A673 (cell line): ENCODE measurements around the gene CNIH3.

Source experiments
- EZH2 ChIP-seq: fragments of 200-600 bp; sonication (generic); IDR thresholded peaks from 2 replicates; pipeline ENCODE4 v1.6.1; 2017; ENCODE audit warnings: borderline replicate concordance, low read depth, mild to moderate bottlenecking, mixed read lengths, antibody characterized with exemption, low read length; ENCODE audit not compliant: poor library complexity, severe bottlenecking
- TF ChIP-seq, protein P1 (sequence below): fragments of 300-800, 200-600 bp; sonication (generic); conservative IDR thresholded peaks from 2 replicates; pipeline ENCODE4 v1.5.1; 2017; ENCODE audit warnings: low read depth, mild to moderate bottlenecking, antibody characterized with exemption, low read length, moderate library complexity, mixed read lengths

DNA sequence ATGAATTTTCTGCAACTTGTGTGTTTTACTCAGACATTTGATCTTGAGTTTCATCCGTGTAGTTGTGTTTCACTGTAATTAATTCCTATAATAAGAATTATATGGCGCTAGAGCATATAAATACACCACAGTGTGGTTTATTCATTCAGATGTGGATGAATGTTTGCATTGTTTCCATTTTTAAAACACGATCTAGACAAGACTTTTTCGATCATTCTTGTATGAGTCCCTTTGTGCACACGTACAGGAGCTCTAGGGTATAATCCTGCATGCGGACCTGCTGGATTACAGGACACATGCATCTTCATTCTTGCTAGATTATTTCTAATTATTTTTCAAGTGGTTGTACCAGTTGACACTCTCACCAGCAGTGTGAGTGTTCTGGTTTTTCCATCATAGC is 46.8 kb upstream of the CNIH3 start:
- TF ChIP-seq, protein P1, sequence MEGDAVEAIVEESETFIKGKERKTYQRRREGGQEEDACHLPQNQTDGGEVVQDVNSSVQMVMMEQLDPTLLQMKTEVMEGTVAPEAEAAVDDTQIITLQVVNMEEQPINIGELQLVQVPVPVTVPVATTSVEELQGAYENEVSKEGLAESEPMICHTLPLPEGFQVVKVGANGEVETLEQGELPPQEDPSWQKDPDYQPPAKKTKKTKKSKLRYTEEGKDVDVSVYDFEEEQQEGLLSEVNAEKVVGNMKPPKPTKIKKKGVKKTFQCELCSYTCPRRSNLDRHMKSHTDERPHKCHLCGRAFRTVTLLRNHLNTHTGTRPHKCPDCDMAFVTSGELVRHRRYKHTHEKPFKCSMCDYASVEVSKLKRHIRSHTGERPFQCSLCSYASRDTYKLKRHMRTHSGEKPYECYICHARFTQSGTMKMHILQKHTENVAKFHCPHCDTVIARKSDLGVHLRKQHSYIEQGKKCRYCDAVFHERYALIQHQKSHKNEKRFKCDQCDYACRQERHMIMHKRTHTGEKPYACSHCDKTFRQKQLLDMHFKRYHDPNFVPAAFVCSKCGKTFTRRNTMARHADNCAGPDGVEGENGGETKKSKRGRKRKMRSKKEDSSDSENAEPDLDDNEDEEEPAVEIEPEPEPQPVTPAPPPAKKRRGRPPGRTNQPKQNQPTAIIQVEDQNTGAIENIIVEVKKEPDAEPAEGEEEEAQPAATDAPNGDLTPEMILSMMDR: no peak
- no peak for TF ChIP-seq EZH2
